ENCODE data around the gene PLCB1. TPM values are rescaled to one million over a fixed set of nuclear protein-coding genes. Genes with fewer than 3 reads are reported as not detected.

The PLCB1 gene
- total and polyA plus RNA-seq, 2 experiments from 2014 or later, result 14.9 to 20.7 TPM

GRCh38 chr20:8562356-8562755, 430.3 kb downstream of the PLCB1 start:
- Mint-ChIP-seq H3K36me3 (ENCODE audit: low read depth) (no peaks in the 10 kb centered on the region), H3K27ac (no peak overlapping the region), H3K9me3 (peaks cover 4% of the 10 kb centered on the region; the same call in 2 of the 3 replicates), H3K27me3 (ENCODE audit: insufficient read depth, low read depth, poor library complexity) (no peaks in the 10 kb centered on the region), H3K4me1 (no peaks in the 10 kb centered on the region), H3K4me3 (no peak overlapping the region)
- Histone ChIP-seq H3K27ac (ENCODE audit: low read depth) (no peak overlapping the region), H3K27me3 (ENCODE audit: insufficient read depth) (no peaks in the 10 kb centered on the region), H3F3A (replicated peaks; ENCODE audit: low read depth) (no peaks in the 10 kb centered on the region), H3K4me1 (ENCODE audit: insufficient read depth) (no peaks in the 10 kb centered on the region), H4K20me1 (replicated peaks; ENCODE audit: insufficient read depth) (no peaks in the 10 kb centered on the region), H3K9me2 (ENCODE audit: insufficient read depth) (no peaks in the 10 kb centered on the region), H3K79me2 (replicated peaks; ENCODE audit: insufficient read depth) (no peaks in the 10 kb centered on the region), H3K36me3 (ENCODE audit: insufficient read depth) (no peaks in the 10 kb centered on the region), H2AFZ (no peak overlapping the region), H3K4me2 (no peak overlapping the region), H3K4me3 (no peak overlapping the region)
- DNase-seq (ENCODE audit: low spot score), result no peak
- ATAC-seq, result no peak
- TF ChIP-seq CREB1 (CRISPR knock-in tag; IDR thresholded peaks at IDR 0.05; ENCODE audit: low read depth) (no peak), EZH2 (IDR thresholded peaks at IDR 0.05; ENCODE audit: low read depth, unreplicated experiment) (no peak), ZNF462 (CRISPR knock-in tag; IDR thresholded peaks at IDR 0.05) (no peak), CTCF (conservative IDR thresholded peaks at IDR 0.05; ENCODE audit: low read depth in 2 of 2) (no peak), POLR2AphosphoS5 (IDR thresholded peaks at IDR 0.05; ENCODE audit: low read depth) (no peak), ZNF114 (CRISPR knock-in tag; IDR thresholded peaks at IDR 0.05) (no peak), STAT1 (IDR thresholded peaks at IDR 0.05; ENCODE audit: unreplicated experiment) (no peak), REST (IDR thresholded peaks at IDR 0.05; ENCODE audit: unreplicated experiment) (no peak), EZH2phosphoT487 (IDR thresholded peaks at IDR 0.05; ENCODE audit: unreplicated experiment) (no peak), JUNB (IDR thresholded peaks at IDR 0.05; ENCODE audit: unreplicated experiment) (no peak)
